ENCODE results near the gene ZNF80.
"Not testable (repeated sequence)": the region's sequence is repeated elsewhere in the genome, so short reads cannot be mapped to it uniquely, and the experiment has no call there.

The ZNF80 gene

GRCh38 chr3:114237478-114237877, at the start of gene ZNF80:
TSS of gene ZNF80 (minus strand) at chr3:114237578. CDS start at chr3:114237074, 504 bp downstream.
- not testable (repeated sequence) for DNase-seq

DNA sequence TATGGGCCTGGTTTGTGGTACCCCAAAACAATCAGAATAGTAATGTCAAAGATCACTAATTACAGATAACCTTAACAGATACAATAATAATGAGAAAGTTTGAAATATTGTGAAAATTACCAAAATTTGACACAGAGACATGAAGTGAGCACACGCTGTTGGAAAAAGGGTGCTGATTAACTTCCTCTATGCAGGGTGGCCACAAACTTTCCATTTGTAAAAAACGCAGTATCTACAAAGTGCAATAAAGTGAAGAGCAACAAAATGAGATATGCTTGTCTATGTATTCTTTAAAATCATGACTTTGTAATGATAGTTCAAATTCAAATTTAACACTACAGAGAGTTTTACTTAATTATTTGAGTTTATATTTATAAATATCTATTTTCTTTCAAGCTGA, 48.9 kb upstream of the ZNF80 start:
- no peak for DNase-seq

DNA sequence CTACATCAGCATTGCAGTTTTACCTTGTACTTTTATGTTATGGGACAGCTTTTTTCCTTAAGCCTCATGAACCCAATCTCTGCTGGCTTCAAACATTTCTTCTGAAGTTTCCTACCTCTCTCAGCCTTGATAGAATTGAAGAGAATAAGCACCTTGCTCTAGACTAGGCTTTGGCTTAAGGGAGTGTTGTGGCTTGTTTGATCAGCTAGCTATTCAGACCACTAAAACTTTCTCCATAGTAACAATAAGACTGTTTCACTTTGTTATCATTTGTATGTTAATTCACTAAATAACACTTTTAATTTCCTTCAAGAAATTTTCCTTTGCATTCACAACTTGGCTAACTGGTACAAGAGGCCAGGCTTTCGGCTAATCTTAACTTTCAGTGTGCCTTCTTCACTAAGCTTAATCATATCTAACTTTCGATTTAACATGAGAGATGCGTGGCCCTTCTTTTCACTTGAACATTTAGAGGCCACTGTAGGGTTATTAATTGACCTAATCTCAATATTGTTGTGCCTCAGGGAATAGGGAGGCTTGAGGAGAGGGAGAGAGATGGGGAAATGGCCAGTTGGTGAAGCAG, 48.4 kb upstream of the ZNF80 start:
- no peak for DNase-seq

GRCh38 chr3:114284644-114285043, 47.3 kb upstream of the ZNF80 start:
- DNase-seq, result no peak

DNA sequence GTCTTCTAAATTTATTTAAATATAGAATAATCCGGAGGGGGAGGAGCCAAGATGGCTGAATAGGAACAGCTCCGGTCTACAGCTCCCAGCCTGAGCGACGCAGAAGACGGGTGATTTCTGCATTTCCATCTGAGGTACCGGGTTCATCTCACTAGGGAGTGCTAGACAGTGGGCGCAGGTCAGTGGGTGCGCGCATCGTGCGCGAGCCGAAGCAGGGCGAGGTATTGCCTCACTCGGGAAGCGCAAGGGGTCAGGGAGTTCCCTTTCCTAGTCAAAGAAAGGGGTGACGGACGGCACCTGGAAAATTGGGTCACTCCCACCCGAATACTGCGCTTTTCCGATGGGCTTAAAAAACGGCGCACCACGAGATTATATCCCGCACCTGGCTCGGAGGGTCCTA, 39.5 kb upstream of the ZNF80 start:
- not testable (repeated sequence) for DNase-seq

DNA sequence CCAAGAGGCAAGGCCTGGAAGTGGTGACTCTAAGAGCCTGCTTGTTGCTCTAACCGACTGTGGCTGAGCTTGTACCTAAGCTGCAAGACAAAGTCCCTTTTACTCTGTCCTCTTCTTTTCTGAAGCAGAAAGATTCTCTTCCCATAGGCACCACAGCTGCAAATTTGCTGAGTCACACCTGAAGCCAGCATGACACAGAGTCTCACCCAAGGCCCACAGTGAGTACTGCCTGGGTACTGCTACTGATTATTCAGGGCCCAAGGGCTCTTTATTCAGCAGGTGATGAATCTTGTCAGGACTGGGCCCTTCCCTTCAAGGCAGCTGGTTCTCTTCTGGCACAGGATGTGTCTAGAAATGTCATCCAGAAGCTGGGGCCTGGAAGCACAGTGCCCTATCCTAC, 37.6 kb upstream of the ZNF80 start:
- no peak for DNase-seq

- no peak for DNase-seq
These were observed 34.9 kb upstream of the ZNF80 start for GRCh38 chr3:114272271-114272670.

GRCh38 chr3:114270019-114270418, 32.6 kb upstream of the ZNF80 start:
- DNase-seq, result no peak

DNA sequence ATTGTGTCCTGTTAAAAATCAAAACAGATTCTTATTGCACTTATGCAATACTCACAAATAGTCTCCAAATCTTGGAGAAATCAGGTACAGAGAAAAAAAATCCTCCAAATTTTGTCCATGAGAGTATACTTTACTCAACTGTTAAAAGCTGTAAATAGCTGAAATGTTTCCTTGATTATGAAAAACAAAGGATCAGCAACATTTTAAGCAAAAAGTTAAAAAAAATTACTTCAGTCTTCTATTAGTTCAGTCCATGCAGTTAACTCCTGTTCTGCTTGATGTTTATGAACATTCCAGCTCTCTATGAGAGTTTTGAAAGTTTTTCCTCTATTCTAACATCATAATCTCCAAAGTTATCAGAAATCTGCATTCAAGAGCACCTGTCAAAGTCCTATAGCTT, 22.8 kb upstream of the ZNF80 start:
- no peak for DNase-seq

- no peak for DNase-seq
These were observed 22.2 kb upstream of the ZNF80 start for GRCh38 chr3:114259566-114259965.

- no peak for DNase-seq
These were observed 16.1 kb upstream of the ZNF80 start for GRCh38 chr3:114253505-114253904.

DNA sequence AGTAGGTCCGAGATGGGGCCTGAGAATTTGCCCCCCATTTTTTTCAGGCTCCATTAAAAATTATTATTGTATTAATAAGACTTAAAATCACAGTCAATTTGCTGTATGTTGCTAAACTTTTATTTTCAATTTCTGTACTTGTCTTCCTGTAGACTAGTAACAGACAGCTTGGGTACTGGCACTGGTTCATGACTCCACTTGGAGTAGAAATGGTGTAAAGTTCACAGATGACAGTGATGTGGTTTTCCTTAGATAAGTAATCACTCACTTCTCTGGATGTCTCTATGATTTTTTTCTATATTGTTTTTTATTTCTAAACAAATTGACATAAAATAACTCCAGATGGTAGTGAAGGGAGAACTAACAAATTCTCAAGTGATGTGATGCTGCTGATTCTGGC, 15.6 kb upstream of the ZNF80 start:
- no peak for DNase-seq

DNA sequence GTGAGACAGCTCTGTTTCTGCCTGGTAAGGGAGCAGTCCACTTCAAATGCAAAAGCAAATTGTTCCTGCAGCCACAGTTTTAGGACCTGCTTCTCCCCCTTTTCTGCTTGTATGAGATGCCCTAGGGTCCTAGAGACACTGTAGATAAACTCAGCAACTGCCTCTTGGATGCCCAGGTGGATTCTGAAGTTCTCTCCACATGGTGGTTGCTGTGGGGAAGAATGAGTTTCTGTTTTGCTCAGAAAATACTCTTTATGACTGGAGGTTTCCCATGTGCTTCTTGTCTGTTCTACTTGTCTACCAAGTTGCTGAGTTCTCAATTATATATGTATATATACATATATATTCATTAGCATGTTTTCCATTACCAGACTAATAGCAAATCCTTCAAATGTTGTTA, 5.6 kb upstream of the ZNF80 start:
- DNase-seq, result no peak

DNA sequence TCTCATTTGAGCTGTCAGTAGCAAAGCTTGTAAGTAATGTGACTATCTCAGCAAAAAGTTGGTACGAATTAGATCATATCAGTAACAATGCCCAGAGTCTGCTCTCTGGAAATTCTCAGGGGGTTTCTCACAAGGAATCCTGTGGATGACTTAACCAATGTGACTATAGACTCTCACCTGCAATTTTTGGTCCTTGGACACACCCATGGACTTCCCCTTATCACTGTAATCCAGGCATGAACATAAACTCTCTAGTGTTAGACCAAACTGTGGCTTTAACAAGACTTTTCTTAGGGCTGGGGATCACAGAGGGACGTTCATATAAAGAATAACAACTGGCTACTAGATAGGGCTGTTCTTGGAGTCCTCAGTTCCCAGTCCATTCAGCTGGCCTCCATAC, 3.9 kb upstream of the ZNF80 start:
- DNase-seq, result no peak

DNA sequence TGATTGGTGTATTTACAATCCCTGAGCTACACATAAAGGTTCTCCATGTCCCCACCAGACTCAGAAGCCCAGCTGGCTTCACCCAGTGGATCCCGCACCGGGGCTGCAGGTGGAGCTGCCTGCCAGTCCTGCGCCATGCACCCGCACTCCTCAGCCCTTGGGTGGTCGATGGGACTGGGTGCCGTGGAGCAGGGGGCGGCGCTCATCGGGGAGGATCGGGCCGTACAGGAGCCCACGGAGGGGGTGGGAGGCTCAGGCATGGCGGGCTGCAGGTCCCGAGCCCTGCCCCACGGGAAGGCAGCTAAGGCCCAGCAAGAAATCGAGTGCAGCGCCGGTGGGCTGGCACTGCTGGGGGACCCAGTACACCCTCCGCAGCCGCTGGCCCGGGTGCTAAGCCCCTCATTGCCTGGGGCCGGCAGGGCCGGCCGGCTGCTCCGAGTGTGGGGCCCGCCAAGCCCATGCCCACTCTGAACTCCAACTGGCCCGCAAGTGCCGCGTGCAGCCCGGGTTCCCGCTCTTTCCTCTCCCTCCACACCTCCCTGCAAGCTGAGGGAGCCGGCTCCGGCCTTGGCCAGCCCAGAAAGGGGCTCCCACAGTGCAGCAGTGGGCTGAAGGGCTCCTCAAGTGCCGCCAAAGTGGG, 888 bp upstream of the ZNF80 start:
- not testable (repeated sequence) for DNase-seq

DNA sequence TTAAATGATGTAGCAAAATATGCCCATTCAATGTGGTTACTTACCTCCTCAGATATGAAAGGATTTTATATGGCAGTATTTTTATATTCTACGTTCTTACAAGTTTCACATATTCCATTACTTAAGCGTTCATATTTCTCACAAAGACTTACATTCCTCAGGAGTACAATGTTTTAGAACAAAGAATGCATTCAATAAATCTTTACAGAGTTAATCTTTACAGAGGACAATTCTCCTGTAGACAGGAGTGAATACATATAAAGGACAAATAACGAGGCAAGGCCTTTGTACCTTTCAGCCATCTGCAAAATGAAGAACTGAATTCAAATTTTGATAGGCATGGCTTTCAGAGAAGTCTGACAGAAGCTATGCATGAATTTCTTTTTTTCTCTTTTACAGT, 1.9 kb downstream of the ZNF80 start:
- DNase-seq, result no peak

DNA sequence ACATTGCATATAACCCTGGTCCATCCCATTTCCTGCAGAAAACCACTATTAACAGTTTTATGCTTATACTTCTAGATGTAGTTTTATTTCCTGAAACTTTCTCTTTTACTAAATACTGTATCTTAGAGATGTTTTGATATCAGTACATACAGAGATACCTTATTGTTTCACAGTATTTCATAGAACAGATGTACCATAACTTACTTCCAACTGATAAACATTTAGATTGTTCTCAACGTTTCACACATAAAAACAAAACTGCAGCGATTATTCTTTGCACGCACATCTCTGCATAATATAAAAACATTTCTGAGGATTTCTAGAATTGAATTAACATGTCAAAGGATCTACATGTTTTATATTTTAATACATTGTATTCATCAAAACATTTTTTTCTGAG, 2.6 kb downstream of the ZNF80 start:
- DNase-seq, result no peak

- no peak for DNase-seq
These were observed 5.8 kb downstream of the ZNF80 start for GRCh38 chr3:114231616-114232015.

DNA sequence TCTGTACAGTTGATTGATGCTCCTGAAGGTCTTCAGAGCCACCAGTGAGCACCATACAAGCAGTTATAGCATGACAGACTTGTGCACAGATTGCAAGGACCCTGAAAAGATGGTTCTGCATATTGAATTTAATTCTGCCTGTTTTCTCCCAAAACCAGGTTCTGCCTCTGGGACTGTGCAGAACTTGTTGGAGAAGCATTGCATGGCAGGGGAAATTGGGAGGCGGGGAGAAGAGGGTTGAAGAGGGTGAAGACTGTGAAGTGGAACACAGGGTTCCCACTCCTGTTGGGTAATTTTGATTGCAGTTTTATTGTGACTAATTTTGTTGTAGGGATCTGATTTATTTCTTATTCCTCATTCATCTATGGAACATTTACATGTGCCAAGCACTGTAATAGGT, 10.3 kb downstream of the ZNF80 start:
- DNase-seq, result no peak

GRCh38 chr3:114226313-114226712, 11.1 kb downstream of the ZNF80 start:
- no peak for DNase-seq

DNA sequence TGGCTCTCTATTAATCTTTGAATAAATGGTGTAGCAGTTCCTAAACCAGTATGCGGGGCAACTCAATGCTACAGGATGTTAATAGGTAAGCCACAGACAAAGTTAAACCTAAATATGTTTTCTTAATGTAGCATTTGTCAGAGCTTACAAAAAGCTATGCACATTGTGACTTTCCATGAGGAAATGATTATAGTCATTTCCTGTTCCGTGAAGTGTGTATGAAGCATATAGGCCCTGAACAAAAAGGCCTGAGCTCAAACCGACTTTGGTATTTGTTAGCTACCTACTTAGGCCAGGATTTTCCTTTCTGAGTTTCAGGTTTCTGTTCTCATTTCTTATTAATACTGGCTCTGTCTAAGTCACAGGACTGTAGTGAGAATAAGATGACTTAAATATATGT, 14.2 kb downstream of the ZNF80 start:
- no peak for DNase-seq

- DNase-seq, result no peak
These were observed 15.5 kb downstream of the ZNF80 start for GRCh38 chr3:114221881-114222264.

DNA sequence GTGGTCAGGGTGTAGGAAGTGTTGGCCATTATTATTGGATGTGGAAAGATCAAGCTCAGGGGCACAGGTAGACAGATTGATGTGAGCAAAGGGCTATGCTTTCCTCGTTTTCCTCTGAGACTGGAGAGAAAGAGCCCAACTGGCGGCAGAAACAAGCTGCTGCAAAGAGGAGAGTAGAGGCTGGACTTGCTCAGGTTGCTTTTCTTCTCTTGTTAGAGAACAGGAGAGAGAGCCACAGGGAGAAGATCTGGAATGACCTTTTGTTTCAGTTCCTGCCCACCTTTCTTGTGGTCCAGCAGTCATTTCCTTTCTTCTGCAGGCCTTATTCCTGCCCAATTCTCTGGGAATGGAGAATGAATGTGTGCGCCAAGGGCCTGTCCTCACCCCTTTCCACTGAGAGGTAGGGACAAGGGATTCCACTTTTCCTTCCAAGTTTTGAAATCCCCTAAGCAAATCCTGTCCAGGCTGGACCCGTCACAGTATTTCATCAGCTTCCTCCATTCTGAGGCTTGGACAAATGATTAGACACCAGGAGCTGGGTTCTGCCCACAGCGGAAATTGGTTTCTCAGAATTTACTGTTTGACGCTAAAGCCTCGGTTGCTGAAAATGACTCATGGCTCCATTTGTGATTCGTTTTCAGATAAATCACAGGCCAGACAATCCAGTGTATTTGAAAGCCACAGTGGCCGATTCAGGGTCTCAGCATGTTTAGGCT, 16.1 kb downstream of the ZNF80 start:
- no peak for DNase-seq

DNA sequence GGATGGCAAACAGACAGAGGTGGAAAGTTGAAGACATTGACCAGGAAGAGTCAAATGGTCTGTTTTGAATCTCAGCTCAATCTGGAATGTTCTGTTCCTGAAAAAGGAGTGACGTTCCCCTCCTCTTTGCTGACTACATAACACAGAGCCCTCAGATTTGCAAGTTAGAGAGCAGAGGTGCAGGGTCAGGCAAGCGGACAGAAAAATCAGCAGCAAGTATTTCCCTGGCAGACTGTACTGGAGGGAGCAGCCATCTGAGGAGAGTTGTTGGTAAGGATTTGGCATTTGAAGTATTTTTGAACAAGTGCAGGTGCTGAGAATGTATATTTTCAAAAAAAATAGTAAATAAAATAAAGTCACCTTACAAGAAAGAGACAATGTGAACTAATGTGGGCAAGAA, 17.6 kb downstream of the ZNF80 start:
- no peak for DNase-seq
